K562 (cell line): ENCODE results near the gene LRIT1. TPM values are rescaled to one million over a fixed set of nuclear protein-coding genes. Genes with fewer than 3 reads are reported as not detected.

Source experiments
- CHD4 ChIP-seq: fragments of 200-600 bp; sonication (generic); IDR thresholded peaks from 3 replicates; pipeline ENCODE4 v1.6.1; 2012; ENCODE audit warnings: low read depth, mild to moderate bottlenecking, mixed read lengths, low read length, inconsistent platforms; ENCODE audit not compliant: insufficient read depth, insufficient replicate concordance, poor library complexity, severe bottlenecking
- ILK ChIP-seq: fragments of 450-650 bp; IDR thresholded peaks from 2 replicates; pipeline ENCODE4 v1.6.1; 2016; ENCODE audit warnings: missing genetic modification characterization, low read depth, mild to moderate bottlenecking, missing compliant biosample characterization, moderate library complexity, borderline replicate concordance
- RBM22 ChIP-seq: fragments of 200-400 bp; formaldehyde crosslinking; IDR thresholded peaks from 2 replicates; pipeline ENCODE4 v1.6.1; 2018; ENCODE audit warnings: low read length, low read depth; ENCODE audit not compliant: poor library complexity, severe bottlenecking
- ZNF384 ChIP-seq: IDR thresholded peaks from 2 replicates; pipeline ENCODE4 v1.6.1; 2012; ENCODE audit warnings: low read depth, low read length, improper control_type of control experiment
- polyA plus RNA-seq, 8 experiments: library from polyadenylated mRNA; depleted of rRNA in 4 of 8; stranded (reverse) in 5 of 8; unstranded in 3 of 8; fragments of >200 nt; fragmentation: Nextera tagmentation in 2 of 8; fragmentation: Illumina TruSeq in 1 of 8; extraction: Ambion mirVana in 2 of 8; extraction: Trizol in 1 of 8; gene quantifications; 2 replicates each; pipeline versions ENCODE4 v1.2.1 to v1.2.3, GENCODE V29; 2011 to 2014; ENCODE audit warnings: inconsistent platforms in 1 of 8, missing spikeins in 1 of 8
- total RNA-seq, 7 experiments: library from RNA; depleted of rRNA in 6 of 7; stranded (reverse); fragments of >200 nt in 6 of 7; fragmentation: Illumina TruSeq in 2 of 7; extraction: Trizol in 2 of 7; gene quantifications; 2 replicates each; pipeline versions ENCODE4 v1.2.1 to v1.2.3, GENCODE V29; 2011 to 2021; ENCODE audit warnings: low replicate concordance in 1 of 7
- TF ChIP-seq, protein P1 (sequence below): fragments of 250-450 bp; sonication (Bioruptor Pico); IDR thresholded peaks from 2 replicates; pipeline ENCODE4 v1.4.0; 2020
- TF ChIP-seq, protein P2 (sequence below): fragments of 450-650 bp; IDR thresholded peaks from 2 replicates; pipeline ENCODE4 v1.6.1; 2018; ENCODE audit not compliant: partially characterized antibody

The LRIT1 gene
- total and polyA plus RNA-seq, 9 of the 15 experiments (the other 6 are each of a cell fraction or from before 2014, with no cell fraction given), result not detected

DNA sequence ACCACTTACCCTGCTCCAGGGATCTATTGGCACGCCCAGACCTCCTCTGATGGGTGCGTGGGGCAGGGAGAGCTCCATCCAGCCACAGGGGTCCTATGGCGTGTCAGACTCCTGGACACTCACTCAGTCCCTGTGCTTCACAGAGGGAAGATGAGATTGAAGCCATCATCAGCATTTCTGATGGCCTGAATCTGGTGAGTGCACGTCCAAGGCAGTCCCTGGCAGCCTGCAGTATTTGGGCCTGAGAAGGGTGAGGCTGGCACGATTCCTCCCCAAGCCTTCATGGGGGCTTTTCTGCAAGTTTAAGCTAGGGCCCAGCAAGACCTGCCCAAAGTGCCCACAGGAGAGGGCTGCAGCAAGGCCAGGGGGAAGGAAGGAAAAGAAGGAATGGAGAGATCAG is 43.7 kb downstream of the LRIT1 start (continued):
- TF ChIP-seq, protein P1, sequence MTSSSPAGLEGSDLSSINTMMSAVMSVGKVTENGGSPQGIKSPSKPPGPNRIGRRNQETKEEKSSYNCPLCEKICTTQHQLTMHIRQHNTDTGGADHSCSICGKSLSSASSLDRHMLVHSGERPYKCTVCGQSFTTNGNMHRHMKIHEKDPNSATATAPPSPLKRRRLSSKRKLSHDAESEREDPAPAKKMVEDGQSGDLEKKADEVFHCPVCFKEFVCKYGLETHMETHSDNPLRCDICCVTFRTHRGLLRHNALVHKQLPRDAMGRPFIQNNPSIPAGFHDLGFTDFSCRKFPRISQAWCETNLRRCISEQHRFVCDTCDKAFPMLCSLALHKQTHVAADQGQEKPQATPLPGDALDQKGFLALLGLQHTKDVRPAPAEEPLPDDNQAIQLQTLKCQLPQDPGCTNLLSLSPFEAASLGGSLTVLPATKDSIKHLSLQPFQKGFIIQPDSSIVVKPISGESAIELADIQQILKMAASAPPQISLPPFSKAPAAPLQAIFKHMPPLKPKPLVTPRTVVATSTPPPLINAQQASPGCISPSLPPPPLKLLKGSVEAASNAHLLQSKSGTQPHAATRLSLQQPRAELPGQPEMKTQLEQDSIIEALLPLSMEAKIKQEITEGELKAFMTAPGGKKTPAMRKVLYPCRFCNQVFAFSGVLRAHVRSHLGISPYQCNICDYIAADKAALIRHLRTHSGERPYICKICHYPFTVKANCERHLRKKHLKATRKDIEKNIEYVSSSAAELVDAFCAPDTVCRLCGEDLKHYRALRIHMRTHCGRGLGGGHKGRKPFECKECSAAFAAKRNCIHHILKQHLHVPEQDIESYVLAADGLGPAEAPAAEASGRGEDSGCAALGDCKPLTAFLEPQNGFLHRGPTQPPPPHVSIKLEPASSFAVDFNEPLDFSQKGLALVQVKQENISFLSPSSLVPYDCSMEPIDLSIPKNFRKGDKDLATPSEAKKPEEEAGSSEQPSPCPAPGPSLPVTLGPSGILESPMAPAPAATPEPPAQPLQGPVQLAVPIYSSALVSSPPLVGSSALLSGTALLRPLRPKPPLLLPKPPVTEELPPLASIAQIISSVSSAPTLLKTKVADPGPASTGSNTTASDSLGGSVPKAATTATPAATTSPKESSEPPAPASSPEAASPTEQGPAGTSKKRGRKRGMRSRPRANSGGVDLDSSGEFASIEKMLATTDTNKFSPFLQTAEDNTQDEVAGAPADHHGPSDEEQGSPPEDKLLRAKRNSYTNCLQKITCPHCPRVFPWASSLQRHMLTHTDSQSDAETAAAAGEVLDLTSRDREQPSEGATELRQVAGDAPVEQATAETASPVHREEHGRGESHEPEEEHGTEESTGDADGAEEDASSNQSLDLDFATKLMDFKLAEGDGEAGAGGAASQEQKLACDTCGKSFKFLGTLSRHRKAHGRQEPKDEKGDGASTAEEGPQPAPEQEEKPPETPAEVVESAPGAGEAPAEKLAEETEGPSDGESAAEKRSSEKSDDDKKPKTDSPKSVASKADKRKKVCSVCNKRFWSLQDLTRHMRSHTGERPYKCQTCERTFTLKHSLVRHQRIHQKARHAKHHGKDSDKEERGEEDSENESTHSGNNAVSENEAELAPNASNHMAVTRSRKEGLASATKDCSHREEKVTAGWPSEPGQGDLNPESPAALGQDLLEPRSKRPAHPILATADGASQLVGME (CRISPR knock-in tag), result no peak
- no peak for TF ChIP-seq RBM22
- TF ChIP-seq CHD4, result no peak
- TF ChIP-seq, protein P2, sequence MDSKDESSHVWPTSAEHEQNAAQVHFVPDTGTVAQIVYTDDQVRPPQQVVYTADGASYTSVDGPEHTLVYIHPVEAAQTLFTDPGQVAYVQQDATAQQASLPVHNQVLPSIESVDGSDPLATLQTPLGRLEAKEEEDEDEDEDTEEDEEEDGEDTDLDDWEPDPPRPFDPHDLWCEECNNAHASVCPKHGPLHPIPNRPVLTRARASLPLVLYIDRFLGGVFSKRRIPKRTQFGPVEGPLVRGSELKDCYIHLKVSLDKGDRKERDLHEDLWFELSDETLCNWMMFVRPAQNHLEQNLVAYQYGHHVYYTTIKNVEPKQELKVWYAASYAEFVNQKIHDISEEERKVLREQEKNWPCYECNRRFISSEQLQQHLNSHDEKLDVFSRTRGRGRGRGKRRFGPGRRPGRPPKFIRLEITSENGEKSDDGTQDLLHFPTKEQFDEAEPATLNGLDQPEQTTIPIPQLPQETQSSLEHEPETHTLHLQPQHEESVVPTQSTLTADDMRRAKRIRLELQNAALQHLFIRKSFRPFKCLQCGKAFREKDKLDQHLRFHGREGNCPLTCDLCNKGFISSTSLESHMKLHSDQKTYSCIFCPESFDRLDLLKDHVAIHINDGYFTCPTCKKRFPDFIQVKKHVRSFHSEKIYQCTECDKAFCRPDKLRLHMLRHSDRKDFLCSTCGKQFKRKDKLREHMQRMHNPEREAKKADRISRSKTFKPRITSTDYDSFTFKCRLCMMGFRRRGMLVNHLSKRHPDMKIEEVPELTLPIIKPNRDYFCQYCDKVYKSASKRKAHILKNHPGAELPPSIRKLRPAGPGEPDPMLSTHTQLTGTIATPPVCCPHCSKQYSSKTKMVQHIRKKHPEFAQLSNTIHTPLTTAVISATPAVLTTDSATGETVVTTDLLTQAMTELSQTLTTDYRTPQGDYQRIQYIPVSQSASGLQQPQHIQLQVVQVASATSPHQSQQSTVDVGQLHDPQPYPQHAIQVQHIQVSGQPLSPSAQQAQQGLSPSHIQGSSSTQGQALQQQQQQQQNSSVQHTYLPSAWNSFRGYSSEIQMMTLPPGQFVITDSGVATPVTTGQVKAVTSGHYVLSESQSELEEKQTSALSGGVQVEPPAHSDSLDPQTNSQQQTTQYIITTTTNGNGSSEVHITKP, result no peak
- TF ChIP-seq ILK (tag), result no peak
- no peak for TF ChIP-seq ZNF384
- TF ChIP-seq, all 486 proteins: peak for 0
